ENCODE results near the gene FGF14.

The FGF14 gene

DNA sequence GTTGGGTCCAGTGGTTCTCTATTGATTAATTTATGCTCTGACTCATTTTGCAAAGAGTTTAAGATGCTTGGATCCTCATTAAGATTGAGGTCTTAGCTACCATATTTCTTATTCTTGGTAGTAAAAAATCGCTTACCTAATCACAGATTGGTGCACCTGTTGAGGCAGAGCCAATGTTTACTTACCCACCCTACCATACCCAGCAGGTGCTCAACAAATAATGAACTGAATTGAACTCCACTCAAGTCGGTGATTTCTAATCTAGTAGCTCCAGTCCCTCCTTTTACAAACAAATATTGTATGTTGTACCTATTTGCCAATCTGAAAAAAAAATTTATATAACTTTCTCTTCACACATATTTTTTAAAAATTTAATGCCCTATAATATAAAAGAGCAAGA, 361.0 kb downstream of the FGF14 start:
- TF ChIP-seq, protein P1, sequence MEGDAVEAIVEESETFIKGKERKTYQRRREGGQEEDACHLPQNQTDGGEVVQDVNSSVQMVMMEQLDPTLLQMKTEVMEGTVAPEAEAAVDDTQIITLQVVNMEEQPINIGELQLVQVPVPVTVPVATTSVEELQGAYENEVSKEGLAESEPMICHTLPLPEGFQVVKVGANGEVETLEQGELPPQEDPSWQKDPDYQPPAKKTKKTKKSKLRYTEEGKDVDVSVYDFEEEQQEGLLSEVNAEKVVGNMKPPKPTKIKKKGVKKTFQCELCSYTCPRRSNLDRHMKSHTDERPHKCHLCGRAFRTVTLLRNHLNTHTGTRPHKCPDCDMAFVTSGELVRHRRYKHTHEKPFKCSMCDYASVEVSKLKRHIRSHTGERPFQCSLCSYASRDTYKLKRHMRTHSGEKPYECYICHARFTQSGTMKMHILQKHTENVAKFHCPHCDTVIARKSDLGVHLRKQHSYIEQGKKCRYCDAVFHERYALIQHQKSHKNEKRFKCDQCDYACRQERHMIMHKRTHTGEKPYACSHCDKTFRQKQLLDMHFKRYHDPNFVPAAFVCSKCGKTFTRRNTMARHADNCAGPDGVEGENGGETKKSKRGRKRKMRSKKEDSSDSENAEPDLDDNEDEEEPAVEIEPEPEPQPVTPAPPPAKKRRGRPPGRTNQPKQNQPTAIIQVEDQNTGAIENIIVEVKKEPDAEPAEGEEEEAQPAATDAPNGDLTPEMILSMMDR (IDR thresholded peaks at IDR 0.05; ENCODE audit: low read depth, low read length), result no peak
- no peak for DNase-seq (ENCODE audit: extremely low read depth, low read depth)

DNA sequence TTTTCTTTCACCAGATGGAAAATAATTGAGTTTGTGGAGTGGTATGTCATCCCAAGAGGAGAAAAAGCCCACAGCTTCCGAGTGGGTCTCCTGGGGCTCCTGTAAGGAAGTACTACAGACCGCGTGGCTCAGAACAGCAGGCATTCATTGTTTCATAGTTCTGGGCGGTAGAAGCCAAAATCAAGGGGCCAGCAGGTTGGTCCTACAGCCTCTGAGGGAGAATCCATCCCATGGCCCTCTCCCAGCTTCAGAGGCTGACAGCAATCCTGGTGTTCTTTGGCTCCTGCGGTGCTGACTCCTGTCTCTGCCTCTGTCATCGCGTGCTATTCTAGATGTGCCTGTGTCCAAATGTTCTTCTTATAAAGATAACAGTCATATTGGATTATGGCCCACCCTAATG, 362.6 kb downstream of the FGF14 start:
- no peak for DNase-seq (ENCODE audit: extremely low read depth, low read depth)
- TF ChIP-seq, protein P1 (IDR thresholded peaks at IDR 0.05; ENCODE audit: low read depth, low read length), result no peak

DNA sequence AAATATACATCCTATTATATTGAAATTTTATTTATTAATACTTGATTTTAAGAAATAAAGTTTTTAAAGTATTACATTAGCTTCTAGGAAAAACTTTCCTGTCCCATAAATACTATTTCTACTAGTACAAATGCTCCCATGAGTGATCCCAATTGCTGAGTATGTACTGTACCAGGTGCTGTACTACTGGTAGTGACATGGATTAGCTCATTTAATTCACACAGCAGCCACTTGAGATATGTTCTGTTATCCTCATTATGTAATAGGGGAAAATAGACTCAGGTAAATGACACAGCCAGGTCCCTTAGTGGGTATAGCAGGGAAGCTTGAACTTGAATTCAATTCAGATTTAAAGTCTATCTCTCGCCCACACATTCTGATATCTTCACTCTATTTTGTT, 363.1 kb downstream of the FGF14 start:
- TF ChIP-seq, protein P1 (IDR thresholded peaks at IDR 0.05; ENCODE audit: low read depth, low read length), result no peak
- DNase-seq (ENCODE audit: extremely low read depth, low read depth), result no peak

DNA sequence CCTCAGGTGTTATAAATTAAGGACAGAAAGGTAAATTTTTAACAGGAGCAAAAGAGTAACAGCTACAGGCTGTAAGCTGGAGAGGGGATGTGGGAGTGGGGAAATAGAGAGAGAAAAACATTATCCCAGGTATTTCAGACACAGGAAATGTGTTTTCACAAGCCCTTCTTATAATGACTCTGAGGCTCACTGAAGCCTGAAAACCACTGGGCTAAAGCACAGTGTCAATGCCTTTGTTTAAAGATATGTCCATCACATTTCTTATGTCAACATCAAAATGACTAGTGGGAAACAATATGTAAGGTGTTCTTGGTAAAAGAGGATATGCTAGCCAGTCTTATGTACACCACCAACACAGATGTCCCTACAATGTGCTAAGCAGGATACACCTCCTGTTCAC, 365.9 kb downstream of the FGF14 start:
- no peak for DNase-seq (ENCODE audit: extremely low read depth, low read depth)

DNA sequence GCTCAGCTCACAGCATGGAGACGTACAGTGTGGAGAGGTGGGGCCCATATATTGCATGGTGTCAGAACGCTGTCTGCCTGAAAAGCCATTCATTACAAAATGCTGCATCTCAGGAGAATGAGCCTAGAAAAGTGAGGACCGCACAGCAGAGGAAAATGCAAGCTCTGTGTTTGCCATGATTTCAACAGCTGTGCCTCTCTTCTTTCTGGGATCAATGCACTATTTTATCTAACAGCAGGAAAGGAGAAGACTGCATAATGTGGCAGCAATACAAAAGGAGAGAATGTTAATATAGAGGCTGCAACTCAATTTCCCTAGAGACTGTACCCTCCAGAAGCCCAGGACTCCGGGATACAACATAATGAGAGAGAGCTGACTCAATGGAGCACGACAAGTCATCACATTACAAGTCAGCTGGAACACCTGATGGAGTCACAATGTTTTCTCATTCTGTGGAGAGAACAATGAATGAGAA, 368.0 kb downstream of the FGF14 start:
- TF ChIP-seq, protein P1 (IDR thresholded peaks at IDR 0.05; ENCODE audit: low read depth, low read length), result no peak
- no peak for DNase-seq (ENCODE audit: extremely low read depth, low read depth)

More for the DNA sequence above, 365.9 kb downstream of the FGF14 start:
- TF ChIP-seq, protein P1 (IDR thresholded peaks at IDR 0.05; ENCODE audit: low read depth, low read length), result no peak

DNA sequence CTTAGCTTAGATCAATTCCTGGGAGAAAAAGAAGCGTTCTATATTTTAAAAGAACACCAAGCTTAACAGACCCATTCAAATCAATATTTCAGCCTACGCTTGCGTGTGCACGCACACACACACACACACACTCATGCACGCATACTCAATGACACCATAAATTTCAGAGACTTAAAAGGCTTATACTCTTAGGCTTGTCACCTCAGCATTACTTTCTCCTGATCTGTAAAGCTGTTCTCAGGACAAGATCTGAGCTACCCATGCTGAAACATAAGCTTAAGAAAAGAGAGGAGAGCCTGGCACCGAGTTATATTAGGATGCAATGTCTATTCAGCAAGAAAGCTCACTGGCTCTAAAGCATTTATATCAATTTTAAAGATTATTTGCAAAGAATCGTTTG, 368.5 kb downstream of the FGF14 start:
- TF ChIP-seq, protein P1 (IDR thresholded peaks at IDR 0.05; ENCODE audit: low read depth, low read length), result no peak
- no peak for DNase-seq (ENCODE audit: extremely low read depth, low read depth)

DNA sequence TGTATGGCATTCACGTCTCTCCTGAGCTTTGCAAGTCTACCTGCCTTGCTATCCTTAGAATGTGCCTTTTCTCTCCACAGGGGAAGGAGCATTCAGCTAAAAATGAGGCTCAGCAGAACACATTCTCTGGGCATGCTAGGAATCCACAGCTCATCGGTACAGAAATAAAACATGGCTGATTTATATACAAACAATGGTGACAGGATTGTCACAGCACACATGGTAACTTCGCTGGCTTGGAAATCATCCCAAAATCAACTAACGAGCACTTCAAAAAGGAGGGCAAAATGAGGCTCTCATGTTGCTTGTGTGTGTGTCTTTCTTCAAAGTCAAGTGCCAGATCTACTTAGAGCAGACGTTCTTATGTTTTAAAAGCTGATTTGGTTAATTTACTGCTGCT, 373.0 kb downstream of the FGF14 start:
- TF ChIP-seq, protein P1 (IDR thresholded peaks at IDR 0.05; ENCODE audit: low read depth, low read length), result no peak
- no peak for DNase-seq (ENCODE audit: extremely low read depth, low read depth)
